Stimulated activated CD4-positive, alpha-beta T cell treated with anti-CD3 and anti-CD28 coated beads, Interleukin-15, amount 100 ng/mL, for 24 hours (primary cell): Measurements from ENCODE around the gene MED16.
"Not testable (repeated sequence)": the region's sequence is repeated elsewhere in the genome, so short reads cannot be mapped to it uniquely, and the experiment has no call there.

Experiments
- DNase-seq: peaks from one replicate; pipeline ENCODE4 v3.0.0-alpha.2; 2020

The MED16 gene

DNA sequence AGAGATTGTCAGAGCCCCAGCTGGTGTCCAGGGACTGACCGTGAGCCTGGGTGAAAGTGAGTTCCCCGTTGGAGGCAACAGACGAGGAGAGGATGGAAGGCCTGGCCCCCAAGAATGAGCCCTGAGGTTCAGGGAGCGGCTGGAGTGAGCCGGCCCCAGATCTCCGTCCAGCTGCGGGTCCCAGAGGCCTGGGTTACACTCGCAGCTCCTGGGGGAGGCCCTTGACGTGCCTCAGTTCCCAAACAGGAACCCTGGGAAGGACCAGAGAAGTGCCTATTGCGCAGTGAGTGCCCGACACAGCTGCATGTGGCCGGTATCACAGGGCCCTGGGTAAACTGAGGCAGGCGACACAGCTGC is 42.0 kb downstream of the MED16 start:
- no peak for DNase-seq

DNA sequence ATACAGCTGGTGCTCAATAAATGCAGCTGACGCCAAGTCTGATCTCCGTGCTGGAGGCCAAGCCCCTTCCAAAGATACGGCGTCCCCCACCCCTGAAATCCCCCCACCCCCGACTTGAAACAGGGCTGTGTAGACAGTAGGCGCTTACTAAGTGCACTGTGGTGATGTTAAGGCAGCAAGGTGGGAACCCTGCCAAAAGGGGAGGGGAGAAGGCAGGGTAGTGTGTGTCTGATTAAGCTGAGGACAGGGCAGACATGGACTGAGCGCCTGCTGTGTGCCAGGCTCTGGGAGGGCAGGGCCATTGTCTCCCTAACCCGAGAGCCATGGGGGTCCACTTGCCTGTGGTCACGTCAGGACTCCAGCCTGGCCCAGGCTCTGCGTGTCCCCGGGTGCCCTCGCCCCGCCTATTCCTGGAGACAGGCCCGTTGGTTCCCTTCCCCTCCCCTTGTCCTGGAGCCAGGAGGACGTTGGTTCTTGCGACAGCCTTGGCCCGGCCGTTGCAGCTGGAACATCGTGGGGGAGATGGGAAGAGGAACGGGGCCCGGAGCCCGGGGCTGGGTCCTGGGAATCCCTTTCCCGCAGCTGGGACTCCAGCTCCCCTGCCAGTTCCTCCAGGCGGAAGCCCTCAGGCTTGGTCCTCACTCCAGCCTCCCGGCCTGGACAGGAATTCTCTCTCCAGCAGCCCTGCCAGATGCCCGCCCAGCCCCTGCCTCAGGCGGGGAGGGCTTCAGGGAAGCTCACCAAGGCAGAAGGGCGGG is 42.6 kb downstream of the MED16 start:
- DNase-seq = no peak

DNA sequence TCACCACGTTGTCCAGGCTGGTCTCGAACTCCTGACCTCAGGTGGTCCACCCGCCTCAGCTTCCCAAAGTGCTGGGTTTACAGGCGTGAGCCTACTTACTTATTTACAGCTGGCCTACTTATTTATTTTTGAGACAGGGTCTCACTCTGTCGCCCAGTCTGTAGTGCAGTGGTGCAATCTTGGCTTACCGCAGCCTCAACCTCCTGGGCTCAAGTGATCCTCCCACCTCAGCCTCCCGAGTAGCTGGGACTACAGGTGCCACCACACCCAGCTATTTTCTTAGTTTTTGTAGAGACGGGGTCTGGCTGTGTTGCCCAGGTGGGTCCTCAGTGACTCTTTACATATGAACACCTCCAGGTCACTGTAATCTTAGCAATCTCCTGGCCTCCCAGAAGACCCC is 43.8 kb downstream of the MED16 start:
- not testable (repeated sequence) for DNase-seq

DNA sequence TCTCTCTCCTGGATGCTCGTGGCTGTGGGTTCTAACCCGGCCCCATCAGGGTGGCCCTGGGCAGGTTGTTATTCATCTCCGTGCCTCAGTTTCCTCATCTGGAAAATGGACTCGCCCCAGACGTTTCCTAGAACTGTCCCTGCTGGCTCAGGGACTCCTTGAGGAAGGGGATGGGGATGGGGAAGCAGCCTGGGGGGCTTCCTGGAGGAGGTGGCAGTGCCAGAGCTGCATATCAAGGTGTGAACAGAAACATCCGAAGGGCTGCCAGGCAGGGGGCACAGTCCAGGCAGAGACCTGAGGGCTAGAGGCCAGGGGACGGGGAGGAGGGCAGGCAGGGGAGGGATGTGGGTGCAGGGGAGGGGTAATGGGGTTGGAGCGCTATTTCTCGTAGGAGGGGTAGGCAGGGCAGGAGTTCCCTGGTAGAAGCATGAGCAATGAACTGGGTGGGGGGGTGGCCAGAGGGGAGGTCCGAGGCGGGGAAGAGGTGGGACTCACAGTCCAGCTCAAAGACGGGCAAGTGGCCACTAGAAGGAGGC is 44.5 kb downstream of the MED16 start:
- DNase-seq = no peak

DNA sequence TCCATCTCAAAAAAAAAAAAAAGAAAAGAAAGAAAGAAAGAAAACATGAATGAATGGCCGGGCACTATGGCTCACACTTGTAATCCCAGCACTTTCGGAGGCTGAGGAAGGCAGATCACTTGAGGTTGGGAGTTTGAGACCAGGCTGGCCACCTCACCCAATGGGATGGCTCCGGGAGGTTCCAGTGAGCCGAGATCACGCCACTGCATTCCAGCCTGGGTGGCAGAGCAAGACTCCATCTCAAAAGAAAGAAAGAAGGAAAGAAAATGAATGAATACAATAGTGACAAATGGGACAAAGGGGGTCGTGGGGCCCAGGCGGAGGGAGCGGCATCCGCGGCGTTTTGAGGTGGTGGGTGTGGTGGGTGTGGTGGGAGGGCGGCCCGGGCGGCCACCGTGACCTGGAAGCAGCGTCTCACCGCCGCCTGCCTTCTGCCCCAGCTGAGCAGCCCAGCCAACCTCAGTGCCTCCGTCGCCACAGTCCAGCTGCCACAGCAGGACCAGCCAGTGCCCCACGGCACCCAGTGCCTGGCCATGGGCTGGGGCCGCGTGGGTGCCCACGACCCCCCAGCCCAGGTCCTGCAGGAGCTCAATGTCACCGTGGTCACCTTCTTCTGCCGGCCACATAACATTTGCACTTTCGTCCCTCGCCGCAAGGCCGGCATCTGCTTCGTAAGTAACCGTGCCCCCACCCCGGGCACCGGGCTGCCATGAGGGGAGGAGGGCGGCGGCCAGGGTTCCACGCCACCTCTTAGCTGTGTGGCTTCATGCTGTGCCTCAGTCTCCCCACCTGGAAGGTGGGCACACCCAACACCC is 47.1 kb downstream of the MED16 start:
- no peak for DNase-seq

DNA sequence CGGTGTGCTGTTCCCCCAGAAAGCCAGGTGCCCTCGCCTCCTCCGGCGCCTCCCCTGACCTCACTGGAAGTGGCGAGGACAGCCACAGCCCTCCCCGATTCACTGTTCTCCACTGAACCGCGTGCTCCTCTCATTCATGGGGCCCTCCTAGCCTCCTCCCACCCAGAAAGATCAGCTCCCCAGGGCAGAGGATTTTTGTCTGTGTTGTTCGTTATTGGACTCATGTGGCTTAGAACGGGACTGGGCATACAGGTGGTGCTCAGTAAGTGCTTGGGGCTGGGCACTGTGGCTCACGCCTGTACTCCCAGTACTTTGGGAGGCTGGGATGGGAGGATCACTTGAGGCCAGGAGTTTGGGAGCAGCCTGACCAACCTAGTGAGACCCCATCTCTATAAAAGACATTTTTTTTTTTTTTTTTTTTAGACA is 48.4 kb downstream of the MED16 start:
- no peak for DNase-seq

DNA sequence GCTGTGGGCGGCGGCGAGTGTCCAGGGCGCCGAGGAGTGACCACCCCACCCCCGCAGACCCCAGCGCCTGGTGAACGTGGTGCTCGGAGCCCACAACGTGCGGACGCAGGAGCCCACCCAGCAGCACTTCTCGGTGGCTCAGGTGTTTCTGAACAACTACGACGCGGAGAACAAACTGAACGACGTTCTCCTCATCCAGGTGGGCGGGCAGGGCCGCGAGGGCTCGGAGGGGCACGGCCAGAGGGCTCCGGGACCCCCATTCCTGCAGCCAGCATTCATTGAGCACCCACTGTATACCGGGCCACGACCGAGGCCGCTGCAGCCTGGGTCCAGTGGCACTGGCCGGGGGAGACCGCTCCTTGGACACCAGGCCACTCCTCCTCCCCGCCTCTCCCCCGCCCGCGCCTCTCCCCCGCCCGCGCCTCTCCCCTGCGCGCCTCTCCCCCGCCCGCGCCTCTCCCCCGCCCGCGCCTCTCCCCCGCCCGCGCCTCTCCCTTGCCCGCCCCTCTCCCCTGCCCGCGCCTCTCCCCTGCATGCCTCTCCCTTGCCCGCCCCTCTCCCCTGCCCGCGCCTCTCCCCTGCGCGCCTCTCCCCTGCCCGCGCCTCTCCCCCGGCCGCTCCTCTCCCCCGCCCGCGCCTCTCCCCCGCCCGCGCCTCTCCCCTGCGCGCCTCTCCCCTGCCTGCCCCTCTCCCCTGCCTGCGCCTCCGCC is 49.0 kb downstream of the MED16 start:
- DNase-seq = no peak

DNA sequence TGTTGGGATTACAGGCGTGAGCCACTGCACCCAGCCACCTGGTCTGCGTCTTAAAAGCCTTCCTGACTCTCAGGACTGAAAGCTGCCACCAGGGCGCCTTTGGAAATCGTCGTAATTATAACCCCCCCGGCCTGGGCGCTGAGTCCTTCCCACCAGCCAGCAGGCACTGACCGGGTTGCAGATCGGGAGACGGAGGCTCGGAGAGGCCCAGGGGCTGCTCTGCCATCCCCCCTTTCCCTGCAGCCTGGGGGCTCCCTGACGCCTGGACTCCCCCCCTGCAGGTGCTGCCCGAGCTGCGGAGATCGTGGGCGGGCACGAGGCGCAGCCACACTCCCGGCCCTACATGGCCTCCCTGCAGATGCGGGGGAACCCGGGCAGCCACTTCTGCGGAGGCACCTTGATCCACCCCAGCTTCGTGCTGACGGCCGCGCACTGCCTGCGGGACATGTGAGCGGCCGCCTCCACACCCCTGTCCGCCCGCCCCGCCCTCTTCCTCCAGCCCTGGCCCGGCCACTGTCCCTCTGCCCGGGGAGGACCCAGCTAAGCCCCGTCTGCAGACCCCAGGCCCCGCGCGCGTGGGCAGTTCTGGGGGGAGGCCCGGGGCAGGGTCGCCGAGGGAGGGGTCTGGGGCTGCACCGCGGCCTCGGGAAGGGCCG is 49.7 kb downstream of the MED16 start:
- DNase-seq = no peak

DNA sequence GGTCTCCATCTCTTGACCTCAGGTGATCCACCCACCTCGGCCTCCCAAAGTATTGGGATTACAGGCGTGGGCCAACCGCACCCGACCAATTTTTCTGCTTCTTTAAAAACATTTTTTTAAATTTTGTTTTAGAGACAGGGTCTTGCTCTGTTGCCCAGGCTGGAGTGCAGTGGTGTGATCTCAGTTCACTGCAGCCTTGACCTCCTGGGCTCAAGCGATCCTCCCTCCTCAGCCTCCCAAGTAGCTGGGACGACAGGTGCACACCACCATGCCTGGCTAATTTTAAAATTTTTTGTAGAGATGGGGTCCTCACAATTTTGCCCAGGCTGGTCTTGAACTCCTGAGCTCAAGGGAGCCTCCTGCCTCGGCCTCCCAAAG is 50.2 kb downstream of the MED16 start:
- not testable (repeated sequence) for DNase-seq

DNA sequence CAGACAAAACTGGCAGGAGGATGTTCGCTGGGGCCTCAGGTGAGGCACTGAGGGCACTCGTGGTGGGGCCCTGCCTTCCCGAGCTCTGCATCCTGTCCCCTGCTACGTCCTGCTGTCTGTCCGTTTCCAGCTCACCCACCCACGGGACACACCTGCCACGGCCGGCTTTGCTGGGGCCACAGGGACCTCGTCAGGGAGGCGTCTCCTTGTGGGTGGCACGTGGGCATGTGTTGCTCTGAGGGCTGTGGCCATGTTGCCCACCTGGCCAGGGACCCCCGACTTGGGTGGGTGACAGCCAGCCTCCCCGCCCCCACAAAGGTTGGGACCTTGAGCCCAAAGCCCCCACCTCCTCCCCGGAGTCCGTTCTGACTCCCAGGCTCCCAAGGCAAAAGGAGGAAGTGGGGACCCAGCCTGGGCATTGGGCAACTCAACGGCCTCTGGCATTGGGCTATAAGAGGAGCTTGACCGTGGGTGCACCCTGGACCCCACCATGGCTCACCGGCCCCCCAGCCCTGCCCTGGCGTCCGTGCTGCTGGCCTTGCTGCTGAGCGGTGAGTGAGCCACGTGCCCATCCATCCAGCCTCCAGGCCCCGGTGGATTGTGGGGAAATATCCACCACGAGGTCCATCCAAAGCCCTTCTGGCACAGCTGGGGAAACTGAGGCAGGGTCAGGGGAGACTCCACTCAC is 52.3 kb downstream of the MED16 start, which contains the start of gene PRTN3:
Gene PRTN3, plus strand, starts transcription at position 481 of the 688 bp plus-strand sequence. Its CDS starts 10 bp downstream, at position 491.
- no peak for DNase-seq

DNA sequence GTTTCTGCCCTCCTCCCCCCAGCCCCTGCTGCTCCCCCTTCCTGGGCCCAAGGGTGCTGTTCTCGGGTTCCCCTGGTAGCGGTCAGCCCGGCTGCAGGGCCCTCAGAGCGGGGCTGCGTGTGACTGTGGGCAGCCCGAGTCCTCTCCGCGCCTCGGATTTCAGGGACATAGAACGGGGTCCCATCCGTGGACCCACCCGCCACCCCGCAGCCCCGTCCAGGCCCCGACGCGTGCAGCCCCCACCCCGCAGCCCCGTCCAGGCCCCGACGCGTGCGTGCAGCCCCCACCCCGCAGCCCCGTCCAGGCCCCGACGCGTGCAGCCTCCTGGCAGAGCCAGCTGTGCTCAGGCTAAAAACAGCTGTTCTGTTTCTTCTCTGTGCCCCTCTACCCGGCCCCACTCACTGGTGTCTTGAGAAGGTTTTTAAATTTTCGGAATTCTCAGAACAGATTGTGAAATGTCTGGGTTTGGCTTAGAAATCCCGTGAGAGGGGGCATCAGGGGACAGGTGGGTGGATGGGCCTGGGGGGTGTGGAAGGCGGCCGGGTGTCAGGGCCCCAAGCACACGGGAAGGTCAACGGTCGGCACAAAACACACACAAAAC is 57.7 kb downstream of the MED16 start:
- no peak for DNase-seq

DNA sequence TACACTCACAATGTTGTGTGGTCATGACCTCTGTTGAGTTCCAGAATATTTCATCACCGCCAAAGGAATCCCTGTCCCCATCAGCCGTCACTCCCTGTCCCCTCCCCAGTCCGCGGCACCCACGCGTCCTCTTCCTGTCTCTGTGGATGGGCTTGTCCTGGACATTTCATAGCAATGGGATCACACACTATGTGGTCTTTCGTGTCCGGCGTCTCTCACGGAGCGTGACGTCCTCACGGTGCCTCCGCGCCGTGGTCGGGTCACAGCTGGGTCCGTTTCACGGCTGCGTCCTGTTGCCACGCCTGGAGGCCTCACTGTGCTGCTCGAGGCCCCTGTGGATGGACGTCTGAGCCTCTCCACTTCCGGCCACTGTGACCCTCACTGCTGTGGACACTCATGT is 58.8 kb downstream of the MED16 start:
- no peak for DNase-seq

DNA sequence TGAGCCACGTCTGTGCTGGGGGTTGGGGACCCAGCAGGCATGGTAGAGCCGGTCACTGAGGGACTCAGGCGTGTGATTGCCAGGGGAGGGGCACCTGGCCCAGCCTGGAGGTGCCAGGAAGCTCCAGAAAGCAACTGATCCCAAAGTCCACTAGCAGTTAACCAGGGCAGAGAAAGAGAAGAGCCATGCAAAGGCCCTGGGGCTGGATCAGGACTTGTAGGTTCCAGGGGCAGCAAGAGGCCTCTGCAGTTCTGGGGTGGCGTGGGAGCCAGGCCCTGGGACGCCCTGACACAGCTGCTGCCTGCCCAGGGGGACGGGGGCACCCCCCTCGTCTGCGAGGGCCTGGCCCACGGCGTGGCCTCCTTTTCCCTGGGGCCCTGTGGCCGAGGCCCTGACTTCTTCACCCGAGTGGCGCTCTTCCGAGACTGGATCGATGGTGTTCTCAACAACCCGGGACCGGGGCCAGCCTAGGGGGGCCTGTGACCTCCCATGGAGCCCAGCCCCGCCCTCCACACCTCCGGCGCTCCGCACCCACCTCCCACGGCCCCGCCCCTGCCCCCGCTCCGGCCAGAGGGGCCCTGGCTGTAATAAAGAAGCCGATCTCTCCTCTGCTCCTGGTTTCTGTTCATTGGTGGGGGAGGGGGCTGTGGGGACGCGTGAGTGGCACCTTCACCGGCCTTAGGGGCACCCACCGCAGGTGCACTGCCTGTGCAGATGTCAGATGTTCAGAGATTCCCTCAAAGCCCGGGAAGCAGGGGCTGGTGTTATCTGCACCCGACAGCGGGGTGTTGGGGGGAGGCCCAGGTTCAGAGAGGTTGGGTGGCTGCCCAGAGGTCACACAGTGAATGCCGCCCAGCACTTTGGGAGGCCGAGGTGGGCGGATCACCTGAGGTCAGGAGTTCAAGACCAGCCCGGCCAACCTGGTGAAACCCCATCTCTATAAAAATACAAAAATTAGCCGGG is 61.3 kb downstream of the MED16 start:
- DNase-seq = no peak

DNA sequence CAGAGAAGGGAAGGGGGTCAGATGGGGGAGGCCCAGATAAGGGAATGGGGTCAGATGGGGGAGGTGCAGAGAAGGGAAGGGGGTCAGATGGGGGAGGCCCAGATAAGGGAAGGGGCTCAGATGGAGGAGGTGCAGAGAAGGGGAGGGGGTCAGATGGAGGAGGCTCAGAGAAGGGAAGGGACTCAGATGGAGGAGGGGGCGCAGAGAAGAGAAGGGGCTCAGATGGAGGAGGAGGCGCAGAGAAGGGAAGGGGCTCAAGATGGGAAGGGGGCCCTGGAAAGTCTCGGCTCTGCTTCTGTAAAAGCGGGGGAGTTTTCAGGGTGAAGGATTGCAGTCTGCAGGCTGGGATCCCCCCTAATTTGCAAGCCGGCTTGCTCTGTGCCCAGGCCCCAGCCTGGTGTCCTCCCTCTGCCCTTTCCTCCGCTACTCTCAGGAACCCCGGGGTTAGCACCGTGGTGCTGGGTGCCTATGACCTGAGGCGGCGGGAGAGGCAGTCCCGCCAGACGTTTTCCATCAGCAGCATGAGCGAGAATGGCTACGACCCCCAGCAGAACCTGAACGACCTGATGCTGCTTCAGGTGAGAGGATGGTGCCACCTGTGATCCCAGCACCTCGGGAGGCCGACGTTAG is 63.7 kb downstream of the MED16 start:
- DNase-seq = no peak

DNA sequence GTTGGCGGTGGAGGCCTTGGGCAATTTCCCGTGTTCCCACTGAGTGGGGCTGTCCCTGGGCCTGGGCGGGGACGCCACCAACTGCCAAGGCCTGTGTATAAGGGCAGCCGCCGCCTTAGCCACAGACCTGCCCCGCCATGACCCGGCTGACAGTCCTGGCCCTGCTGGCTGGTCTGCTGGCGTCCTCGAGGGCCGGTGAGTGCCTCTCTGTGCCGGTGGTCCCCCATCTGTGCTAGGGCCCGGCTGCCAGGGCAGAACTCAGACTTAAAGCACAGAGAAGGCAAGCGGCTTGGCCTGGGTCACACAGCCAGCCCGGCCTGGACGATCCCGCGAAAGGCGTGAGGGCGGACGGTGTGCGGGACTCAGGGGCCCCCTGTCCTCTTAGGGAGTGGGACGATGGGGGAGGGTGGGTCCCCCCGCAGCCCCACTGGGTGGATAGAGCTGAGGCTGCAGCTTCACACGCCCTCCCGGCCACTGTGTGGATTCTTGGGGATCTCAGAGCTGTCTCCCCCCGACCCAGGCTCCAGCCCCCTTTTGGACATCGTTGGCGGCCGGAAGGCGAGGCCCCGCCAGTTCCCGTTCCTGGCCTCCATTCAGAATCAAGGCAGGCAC is 65.2 kb downstream of the MED16 start, which contains the start of gene AZU1:
Gene AZU1, plus strand, starts transcription at position 128 of the 612 bp plus-strand sequence. Its CDS starts 10 bp downstream, at position 138.
- DNase-seq = no peak

DNA sequence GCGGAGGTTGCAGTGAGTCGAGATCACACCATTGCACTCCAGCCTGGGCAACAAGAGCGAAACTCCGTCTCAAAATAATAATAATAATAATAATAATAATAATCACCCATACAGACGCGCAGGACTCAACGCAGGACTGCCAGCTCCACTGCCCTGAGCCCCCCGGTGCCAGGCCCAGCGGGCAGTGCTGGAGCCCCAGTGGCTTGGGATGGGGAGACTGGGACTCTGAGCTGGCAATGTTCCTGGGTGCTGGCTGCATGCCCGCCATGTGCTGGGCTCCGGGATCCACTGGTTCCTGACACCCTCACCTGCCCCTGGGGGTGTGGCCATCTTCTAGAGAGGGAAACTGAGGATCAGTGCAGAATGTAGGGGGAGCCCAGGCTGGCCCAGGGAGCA is 65.7 kb downstream of the MED16 start:
- no peak for DNase-seq

DNA sequence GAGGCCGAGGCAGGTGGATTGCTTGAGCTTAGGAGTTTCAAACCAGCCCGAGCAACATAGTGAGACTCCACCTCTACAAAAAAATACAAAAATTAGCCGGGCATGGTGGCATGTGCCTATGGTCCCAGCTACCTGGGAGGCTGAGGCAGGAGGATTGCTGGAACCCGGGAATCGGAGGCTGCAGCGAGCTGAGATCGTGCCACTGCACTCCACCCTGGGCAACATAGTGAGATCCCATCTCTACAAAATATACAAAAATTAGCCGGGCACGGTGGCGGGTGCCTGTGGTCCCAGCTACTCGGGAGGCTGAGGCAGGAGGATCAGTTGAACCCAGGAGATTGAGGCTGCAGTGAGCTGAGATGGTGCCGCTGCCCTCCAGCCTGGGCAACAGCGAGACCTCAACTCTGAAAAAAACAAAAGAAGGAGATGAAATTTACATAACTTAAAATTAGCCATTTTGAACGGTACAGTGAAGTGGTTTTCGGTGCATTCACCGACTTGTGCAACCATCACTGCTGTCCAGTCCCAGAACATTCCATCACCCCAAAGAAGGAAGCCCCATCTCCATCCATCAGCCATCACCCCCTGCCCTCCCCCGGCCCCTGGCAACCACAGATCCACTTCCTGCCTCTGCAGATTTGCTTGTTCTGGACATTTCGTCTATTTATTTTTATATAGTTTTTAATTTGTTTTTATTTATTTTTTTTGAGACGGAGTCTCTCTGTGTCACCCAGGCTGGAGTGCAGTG is 66.9 kb downstream of the MED16 start:
- no peak for DNase-seq

DNA sequence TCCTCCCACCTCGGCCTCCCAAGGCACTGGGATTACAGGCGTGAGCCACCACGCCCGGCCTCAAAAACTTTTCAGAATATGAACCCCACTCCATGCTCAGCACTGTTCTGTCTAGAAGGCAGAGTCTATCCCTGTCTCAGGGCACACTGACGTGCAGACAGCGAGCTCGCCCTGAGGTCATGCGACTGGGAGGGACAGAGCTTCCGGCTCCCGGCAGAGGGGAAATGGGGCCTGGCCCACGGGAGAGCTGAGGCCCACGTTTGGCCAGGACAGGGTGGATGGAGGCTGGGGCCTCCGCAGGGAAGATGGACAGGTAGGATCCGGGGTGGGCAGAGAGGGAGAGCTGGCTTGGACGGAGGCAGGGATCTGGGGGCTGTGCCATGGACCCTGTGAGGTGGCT is 68.1 kb downstream of the MED16 start:
- no peak for DNase-seq
